Nucleus accumbens (tissue), 56 donors: ENCODE measurements around the gene IREB2.
"Not testable (repeated sequence)": the region's sequence is repeated elsewhere in the genome, so short reads cannot be mapped to it uniquely, and the experiment has no call there.

Experiments used
- DNase-seq, 56 donors: peaks; one replicate each; lab custom pipeline; 2025; lab: John Stamatoyannopoulos, UW

The IREB2 gene

DNA sequence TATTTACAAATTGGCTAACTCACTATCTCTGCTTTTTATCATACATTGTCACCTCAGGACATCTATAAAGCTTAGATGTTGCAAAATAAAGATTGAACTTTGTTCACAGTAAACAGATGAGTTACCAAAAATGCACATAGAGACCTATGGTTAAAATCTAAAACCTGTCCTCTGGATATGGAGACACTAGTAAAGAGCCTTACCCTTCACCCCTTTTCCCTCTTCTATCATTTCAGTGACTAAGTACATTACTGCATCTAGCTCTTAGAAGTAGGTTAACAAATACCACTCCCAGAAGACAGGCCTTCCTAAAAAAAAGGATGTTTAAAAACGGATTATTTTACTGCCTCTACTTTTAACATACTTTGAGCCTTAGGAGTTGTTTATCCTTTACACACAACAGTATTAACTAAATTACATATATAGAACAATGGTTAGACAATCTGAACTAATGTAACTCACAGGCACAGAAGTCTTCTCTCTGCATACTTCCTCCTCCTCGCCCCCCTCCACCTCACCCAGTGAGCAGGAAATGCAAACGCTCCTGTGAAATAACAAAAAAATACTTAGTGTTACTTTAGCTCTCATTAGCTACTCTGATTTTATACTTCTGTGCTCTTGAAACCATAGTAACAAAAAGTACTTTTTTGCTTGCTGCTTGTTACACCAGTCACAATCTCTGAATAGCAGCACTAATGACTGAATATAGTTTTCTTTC lies 23.3 kb downstream of the IREB2 start:
- peak in 1 of 56 donors; percentile 4 for DNase-seq

DNA sequence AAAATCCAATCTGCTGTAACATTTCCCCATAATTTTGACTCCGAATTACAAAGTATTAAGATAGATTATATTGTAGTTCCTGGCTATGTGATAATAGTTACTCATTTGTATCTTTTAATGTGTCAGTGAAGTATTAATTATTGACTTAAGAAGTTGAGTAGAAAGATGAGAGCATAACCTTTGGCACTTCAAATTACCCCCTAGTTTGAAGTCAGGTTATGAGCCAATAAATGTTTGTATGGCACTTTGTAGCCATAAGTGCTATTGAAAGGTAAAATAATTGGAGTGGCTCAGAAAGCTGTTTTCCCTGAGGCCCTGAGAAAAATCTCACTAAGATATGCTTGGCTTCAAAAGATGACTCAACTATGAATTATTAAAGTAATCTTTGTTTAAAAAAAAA lies 31.0 kb downstream of the IREB2 start:
- no peak for DNase-seq

DNA sequence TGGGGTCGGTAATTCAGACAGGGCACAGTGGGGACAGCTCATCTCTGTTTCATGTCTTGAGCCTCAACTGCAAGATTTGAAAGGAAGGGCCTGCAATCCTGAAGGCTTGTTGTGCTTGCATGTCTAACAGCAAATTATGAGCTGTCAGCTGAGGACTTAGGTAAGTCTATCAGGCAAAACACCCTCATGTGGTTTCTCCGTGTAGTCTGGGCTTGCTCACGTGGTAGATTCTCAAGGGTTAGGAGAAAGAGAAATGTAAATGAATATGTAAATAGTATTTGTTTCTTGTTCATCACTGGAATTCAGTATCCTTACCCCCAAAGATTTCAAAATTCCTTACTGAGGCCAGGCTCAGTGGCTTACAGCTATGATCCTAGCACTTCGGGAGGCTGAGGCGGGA lies 39.3 kb downstream of the IREB2 start:
- DNase-seq: no peak

DNA sequence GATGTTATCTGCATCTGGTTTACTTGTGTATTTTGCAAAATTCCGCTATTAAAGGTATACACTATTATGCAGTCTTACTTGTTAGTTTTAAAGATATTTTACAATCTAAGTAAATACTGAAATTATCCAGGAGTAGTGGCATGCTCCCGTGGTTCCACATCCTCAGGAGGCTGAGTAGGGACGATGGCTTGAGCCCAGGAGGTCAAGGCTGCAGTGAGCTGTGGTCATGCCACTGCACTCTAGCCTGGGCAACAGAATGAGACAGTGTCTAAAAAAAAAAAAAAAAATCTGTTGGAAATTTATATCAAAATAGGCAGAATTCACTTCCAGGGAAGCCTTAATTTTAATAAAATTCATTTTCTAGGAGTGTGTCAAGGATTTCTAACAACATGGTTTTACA lies 41.6 kb downstream of the IREB2 start:
- no peak for DNase-seq

DNA sequence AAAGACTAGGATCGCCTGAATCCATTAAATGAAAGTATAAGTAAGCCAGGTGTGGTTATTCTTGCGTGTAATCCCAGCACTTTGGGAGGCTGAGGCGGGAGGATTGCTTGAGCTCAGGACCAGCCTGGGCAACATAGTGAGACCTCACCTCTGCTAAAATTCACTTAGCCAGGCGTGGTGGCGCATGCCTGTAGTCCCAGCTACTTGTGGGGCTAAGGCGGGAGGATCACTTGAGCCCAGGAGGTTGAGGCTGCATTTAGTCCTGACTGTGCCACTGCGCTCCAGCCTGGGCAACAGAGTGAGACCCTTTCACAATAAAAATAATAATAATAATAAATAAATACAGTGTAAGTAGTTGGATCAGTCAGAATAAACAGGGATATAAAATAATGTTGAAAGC lies 43.9 kb downstream of the IREB2 start:
- DNase-seq: no peak

DNA sequence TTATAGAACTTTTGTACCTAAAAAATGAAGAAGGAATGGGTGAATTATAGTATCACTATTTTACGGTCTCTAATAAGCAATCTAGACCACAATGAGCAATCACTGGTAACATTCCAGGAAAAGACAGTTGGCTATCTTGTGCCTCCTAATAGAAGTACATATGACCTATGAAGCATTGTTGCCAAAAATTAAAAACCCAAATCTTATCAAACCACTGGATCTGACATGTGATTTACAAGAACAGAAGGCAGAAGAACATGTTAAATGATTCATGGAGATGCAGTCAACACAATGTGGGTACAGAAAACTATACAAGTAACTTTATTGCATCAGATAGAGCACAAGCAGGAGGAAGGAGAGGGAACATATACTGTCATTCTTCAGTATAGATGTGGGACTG lies 54.9 kb downstream of the IREB2 start:
- no peak for DNase-seq

DNA sequence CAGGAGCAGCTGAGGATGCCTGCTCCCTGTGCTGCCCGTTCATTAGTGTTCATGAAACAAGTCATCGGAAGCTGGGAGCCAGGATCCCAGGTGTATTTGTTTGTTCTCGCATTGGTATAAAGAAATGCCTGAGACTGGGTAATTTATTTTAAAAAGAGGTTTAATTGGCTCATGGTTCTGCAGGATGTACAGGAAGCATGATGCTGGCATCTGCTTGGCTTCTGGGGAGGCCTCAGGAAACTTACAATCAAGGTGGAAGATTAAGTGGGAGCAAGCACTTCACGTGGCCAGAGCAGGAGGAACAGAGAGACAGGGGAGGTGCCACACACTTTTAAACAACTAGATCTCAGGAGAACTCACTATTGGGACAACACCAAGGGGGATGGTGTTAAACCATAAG lies 63.8 kb downstream of the IREB2 start:
- DNase-seq: no peak

DNA sequence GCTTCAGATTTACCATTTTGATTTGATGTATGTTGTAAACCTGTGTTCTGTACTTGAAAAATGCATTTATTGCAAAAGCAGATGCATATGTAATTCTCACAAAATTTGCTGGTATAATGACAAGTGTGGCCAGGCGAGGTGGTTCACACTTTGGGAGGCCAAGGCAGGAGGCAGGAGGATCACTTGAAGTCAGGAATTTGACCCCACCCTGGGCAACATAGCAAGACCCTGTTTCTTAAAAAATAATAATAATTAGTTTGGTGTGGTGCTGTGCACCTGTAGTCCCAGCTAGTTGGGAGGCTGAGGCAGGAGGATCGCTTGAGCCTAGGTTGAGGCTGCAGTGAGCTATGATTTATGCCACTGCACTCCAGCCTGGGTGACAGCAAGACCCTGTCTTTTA lies 64.6 kb downstream of the IREB2 start:
- DNase-seq: no peak

DNA sequence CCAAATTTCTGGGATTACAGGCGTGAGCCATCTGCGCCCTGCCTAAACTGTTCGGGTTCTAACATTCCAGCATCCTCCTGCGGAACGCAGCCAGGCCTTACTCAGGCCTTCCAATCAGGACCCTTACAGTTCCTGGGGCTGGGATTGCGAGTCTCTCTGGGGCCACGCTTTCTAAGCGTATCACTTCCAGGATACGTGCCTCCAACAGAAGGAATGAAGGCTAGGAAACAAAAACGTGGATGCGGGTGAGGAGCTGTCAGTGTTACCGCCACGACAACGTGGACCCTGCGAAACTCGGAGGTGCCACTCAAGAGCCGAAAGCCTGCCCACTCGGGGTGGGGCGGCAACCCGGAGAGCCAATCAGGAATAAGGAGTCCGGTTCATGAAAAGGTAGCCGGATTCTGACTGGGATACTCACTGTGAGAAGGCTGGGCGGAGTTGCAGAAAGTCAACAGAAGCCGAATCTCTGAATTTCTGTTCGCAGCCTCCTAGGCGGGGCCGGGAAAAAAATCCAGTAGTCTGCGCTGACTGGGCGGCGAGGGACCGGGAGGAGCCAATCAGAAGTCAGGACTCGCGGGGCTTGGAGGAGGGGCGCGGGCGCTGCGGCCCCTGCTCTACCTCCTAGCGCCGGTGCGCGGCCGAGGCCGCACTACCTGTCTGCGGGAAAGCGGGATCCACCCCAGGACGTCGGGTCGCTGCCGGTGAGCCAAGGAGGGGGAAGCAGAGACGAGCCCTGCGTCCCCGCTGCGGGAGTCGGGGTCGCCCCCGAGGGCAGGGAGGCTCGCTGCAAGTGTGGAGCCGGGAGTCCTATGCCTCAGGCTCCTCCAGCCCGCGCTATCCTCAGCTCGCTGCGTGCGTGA lies 69.2 kb downstream of the IREB2 start, which contains the start of gene HYKK:
TSS of gene HYKK (plus strand) at position 607 of the 860 bp plus-strand sequence. CDS start 5,512 bp downstream, outside the sequence.
- peak; percentile 22 to 95 (median 83) for DNase-seq

DNA sequence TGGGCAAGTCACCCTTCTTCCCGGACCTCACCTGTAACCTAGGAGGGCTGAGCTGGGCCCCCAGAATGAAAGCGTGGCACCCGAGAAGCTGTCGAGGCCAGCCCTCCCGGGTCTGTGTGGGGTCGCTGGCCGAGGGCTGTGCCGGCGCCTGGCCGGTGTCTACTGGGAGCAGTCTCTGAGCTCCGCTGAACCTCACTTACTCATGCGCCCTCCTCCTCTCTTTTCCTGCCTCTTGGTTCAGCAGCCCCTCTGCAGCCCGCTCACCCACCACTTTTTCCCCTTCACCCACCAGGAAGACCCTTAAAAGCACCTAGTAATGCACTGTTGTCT lies 69.8 kb downstream of the IREB2 start:
- peak in 2 of 56 donors; percentile 25 to 41 for DNase-seq

DNA sequence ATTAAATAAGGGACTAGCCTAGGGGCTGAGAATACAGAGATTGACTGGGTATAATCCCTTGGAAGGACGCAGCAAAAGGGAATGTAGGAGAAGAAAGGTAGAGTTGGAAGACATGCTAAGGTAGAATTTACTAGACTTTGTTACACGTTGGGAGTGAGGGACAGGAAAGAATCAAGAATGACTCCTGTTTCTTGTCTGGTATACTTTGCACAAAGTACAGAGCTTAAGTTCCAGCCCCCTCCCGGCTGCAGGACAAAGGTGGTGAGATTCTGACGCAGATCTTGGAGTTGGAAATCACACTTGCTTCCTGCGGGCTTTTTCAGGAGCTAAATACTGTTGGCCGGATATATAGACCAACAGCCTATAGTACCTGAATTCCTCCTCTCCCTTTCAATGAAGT lies 70.3 kb downstream of the IREB2 start:
- no peak for DNase-seq

DNA sequence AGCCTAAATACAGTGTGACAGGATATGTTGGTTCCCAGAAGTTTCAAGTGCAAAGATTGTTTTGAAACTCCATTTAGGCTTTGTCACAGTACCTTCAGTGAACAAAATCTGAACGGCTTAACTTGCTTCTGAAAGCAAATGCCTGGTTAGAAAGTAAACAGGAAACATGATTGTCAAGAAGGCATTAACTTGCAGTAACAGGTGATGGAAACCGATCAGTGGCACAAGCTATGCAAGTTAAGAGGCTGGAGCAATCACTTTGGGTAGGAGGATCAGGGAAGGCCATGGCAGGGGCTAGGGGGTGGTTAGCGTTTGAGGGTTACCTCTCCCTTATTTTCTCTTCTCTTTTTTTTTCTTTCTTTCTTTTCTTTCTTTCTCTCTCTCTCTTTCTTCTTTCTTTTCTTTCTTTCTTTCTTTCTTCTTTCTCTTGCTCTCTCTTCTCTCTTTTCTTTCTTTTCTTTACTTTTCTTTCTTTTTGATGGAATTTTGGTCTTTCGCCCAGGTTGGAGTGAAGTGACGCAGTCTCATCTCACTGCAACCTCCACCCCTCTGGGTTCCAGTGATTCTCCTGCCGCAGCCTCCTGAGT lies 71.8 kb downstream of the IREB2 start:
- no peak for DNase-seq

DNA sequence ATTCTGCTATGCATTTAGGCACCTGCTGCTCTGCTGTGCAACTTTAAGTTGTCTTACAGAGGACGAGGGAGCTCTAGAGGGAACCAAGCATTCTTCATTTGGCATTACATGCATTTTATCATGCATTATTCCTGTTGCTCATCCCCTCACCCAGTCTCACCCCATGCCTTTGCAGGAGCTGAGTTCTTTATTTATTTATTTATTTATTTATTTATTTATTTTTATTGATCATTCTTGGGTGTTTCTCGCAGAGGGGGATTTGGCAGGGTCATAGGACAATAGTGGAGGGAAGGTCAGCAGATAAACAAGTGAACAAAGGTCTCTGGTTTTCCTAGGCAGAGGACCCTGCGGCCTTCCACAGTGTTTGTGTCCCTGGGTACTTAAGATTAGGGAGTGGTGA lies 82.0 kb downstream of the IREB2 start:
- DNase-seq: not testable (repeated sequence)

DNA sequence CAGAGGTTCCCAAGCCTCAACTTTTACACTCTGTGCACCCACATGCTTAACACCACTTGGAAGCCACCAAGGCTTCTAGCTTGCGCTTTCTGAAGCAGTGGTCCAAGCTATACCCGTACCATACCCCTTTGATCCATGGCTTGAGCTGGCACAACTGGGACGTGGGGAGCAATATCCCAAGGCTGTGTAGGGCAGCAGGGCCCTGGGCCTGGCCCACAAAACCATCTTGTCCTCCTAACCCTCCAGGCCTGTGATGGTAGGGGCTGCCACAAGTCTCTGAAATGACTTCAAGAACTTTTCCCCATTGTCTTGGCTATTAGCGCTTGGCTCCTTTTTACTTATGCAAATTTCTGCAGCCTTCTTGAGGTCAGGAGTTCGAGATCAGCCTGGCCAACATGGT lies 86.2 kb downstream of the IREB2 start:
- no peak for DNase-seq

DNA sequence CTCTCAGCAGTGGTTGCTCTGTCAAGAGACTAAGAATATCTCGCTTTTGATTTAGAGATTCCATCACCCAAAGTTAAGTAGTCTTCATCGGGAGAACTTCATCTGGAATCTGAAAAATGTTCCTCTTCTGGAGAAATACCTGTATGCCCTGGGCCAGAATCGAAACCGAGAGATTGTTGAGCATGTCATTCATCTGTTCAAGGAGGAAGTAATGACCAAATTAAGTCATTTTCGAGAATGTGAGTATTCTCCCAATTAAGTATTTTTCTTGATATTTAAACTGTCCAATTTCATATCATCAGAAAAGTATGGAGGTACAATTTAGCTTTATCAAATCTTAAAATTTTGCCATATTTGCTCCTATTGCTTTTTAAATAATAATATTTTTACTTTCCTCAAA lies 89.3 kb downstream of the IREB2 start:
- no peak for DNase-seq

DNA sequence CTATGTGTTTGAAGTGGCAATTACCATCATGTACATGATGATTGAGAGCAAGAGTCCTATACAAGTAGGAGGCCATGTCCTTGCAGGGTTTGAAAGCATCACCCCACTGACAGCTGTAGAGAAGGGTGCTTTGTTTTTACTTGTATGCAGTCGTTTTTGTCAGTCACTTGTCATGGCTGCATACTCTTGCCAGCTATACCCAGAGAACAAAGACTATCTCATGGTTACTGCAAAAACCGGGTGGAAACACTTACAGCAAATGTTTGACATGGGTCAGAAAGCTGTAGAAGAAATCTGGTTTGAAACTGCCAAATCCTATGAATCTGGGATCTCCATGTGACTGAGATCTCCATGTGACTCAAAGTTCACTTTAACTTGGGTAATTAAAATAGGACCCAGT lies 95.3 kb downstream of the IREB2 start:
- peak in 14 of 56 donors; percentile 1 to 23 (median 7) for DNase-seq

DNA sequence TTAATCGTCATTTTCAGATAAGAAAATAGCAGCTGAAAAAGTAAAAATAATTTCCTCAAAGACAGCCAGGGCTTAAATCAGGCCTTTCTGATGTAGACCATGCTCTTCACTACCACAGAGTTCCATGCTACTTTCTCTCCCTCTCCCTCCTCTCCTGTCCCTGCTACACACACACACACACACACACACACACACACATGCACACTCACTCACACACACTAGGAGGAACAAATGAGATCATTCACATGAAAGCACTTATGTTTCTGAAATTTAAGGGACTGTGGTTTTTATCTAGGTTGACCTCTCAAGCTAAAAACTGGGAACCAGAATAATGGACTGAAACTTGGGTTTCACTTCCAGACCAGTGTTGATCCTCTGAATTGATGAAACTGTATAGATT lies 98.1 kb downstream of the IREB2 start:
- no peak for DNase-seq

DNA sequence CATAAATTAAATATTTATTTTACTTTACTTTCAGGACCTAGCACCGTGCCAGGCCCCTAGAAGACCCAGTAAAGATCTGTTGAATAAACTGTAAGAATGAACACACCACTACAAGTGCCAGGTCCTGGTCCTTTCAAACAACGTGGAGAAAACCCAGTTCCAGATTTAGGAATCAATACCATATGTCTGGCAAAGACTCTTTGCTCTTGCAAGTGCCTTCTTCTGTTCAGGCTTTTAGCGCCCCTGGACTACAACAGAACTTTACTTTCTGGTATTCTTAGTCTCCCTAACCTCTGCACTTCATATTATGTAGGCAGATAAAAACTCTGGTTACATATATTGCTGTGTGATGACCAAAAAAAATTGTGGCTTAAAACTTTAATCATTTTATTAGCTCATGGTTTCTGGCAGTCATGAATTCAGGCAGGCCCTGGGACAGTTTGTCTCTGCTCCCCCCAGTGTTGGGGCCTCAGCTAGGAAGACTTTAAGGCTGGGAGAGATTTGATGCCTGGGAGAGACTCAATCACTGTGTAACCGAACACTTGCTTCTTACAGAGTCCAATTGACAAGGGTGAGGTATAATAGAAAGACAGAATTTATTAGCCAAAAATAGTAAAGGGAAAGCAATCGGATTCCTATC lies 99.4 kb downstream of the IREB2 start:
- no peak for DNase-seq

DNA sequence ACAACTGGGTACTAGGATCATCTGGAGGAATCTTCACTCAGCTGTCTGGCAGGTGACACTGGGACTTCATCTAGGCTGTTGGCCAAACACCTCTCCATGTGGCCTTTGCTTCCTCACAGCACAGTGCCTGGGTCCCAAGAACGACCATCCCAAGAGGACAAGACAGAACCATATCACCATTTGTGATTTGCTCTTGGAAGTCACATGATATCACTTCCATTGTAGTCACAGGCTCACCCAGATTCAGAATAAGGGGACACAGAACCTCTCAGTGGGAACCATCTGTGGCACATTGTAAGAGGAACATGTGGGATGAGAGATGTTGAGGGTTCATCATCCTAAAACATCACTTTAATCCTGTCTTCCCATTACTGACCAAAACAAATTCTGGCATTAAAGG lies 100.3 kb downstream of the IREB2 start:
- no peak for DNase-seq

DNA sequence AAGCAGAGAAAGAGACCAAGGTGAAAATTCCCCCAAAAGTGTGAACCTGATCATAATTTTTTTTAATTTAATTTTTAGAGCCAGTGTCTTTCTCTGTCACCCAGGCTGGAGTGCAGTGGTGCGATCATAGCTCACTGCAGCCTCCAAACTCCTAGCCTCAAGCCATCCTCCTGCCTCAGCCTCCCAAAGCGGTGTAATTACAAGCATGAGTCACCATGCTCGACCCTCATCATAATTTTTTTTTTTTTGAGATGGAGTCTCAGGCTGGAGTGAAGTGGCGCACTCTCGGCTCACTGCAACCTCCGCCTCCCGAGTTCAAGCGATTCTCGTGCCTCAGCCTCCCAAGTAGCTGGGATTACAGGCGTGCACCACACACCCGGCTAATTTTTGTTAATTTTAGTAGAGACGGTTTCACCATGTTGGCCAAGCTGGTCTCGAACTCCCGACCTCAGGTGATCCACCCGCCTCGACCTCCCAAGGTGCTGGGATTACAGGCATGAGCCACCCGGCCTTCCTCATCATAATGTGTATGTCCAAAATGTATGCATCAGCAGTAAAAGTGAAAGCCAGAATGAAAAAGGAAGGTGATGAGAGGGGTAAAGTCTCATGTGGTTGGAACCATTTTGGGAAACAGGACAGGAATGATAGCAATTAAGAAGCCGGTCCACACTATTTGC lies 101.6 kb downstream of the IREB2 start:
- peak in 1 of 56 donors; percentile 3 for DNase-seq
